Thyroid gland (tissue), 4 donors: Measurements from ENCODE around the gene PTBP2.

ENCODE experiments used
- CTCF ChIP-seq, 6 experiments: fragments of 200-600 bp in 3 of 6; fragments of 450-650 bp in 3 of 6; sonication (generic) in 3 of 6; IDR thresholded peaks; one replicate each; pipeline ENCODE4 v1.5.1; 2016 to 2019; ENCODE audit warnings: antibody characterized with exemption in 6 of 6, mild to moderate bottlenecking in 2 of 6, inconsistent platforms in 1 of 6, moderate library complexity in 1 of 6
- POLR2A ChIP-seq, 2 donors: fragments of 450-650 bp; IDR thresholded peaks; one replicate each; pipeline ENCODE4 v1.6.1; 2017; ENCODE audit warnings: antibody characterized with exemption in 2 of 2, mild to moderate bottlenecking in 2 of 2, moderate library complexity in 1 of 2

GRCh38 chr1:96748078-96748477 lies 26.5 kb downstream of the PTBP2 start:
- TF ChIP-seq POLR2A (IDR thresholded peaks at IDR 0.05) (no peak), CTCF (IDR thresholded peaks at IDR 0.05) (no peak)
